Parathyroid adenoma (tissue), 2 donors: ENCODE results near the gene MAP2.
A peak's percentile ranks its signal among the peaks of the same experiment; 100 is the strongest.

ENCODE experiments used
- H2AFZ ChIP-seq: fragments of 300-600 bp; sonication (generic); one replicate; pipeline ENCODE4 v1.7.0; 2017; ENCODE audit warnings: antibody characterized with exemption, mild to moderate bottlenecking
- H3K27ac ChIP-seq: fragments of 300-600 bp; sonication (generic); one replicate; pipeline ENCODE4 v1.7.0; 2017
- H3K27me3 ChIP-seq: fragments of 300-600 bp; sonication (generic); one replicate; pipeline ENCODE4 v1.7.0; 2017; ENCODE audit warnings: low read length; ENCODE audit not compliant: control insufficient read depth, insufficient read depth
- H3K36me3 ChIP-seq: fragments of 300-600 bp; sonication (generic); one replicate; pipeline ENCODE4 v1.7.0; 2017; ENCODE audit warnings: low read length; ENCODE audit not compliant: control insufficient read depth, insufficient read depth
- H3K4me1 ChIP-seq: fragments of 300-600 bp; sonication (generic); one replicate; pipeline ENCODE4 v1.7.0; 2017; ENCODE audit warnings: control low read depth
- H3K4me2 ChIP-seq: fragments of 300-600 bp; sonication (generic); one replicate; pipeline ENCODE4 v1.7.0; 2017; ENCODE audit warnings: low read length
- H3K4me3 ChIP-seq: fragments of 300-600 bp; sonication (generic); one replicate; pipeline ENCODE4 v1.7.0; 2017; ENCODE audit warnings: low read depth, low read length
- H3K79me2 ChIP-seq: fragments of 300-600 bp; sonication (generic); one replicate; pipeline ENCODE4 v1.7.0; 2017; ENCODE audit warnings: control low read depth
- H3K9ac ChIP-seq: fragments of 300-600 bp; sonication (generic); one replicate; pipeline ENCODE4 v1.7.0; 2017; ENCODE audit warnings: mild to moderate bottlenecking
- H3K9me3 ChIP-seq: fragments of 300-600 bp; sonication (generic); one replicate; pipeline ENCODE4 v1.7.0; 2017; ENCODE audit warnings: low read length; ENCODE audit not compliant: control insufficient read depth
- TF ChIP-seq, protein P1 (sequence below): fragments of 300-600 bp; sonication (generic); IDR thresholded peaks from one replicate; pipeline ENCODE4 v1.7.0; 2017; ENCODE audit warnings: antibody characterized with exemption, mild to moderate bottlenecking
- donor health status: primary hyperparathyroidism.

Gene MAP2

DNA sequence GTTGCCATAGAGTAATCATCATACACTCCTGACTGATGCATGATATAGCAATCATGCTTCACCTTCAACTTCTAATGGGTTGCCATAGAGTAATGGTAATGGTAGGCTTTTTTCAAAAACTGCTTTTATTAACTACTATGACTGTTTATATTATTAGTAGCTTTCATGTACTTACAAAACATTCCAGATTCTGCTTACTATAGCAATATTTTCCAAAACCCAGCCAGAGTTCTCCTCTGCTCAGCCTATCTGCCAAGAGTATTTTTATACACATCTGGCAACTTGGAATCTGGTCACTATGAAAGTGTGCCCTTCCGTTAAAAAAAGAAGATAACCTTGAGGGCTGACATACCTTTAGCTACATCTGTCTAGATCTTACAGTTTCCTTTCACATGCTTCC, 342.8 kb downstream of the MAP2 start:
- Histone ChIP-seq H3K4me3 (no peak overlapping the region), H3K9ac (no peak overlapping the region), H3K27me3 (peaks cover 3% of the 10 kb centered on the region), H3K4me1 (no peaks in the 10 kb centered on the region), H3K4me2 (no peak overlapping the region), H3K9me3 (no peaks in the 10 kb centered on the region), H3K36me3 (no peaks in the 10 kb centered on the region), H2AFZ (no peak overlapping the region), H3K79me2 (no peaks in the 10 kb centered on the region), H3K27ac (no peak overlapping the region)
- TF ChIP-seq, protein P1, sequence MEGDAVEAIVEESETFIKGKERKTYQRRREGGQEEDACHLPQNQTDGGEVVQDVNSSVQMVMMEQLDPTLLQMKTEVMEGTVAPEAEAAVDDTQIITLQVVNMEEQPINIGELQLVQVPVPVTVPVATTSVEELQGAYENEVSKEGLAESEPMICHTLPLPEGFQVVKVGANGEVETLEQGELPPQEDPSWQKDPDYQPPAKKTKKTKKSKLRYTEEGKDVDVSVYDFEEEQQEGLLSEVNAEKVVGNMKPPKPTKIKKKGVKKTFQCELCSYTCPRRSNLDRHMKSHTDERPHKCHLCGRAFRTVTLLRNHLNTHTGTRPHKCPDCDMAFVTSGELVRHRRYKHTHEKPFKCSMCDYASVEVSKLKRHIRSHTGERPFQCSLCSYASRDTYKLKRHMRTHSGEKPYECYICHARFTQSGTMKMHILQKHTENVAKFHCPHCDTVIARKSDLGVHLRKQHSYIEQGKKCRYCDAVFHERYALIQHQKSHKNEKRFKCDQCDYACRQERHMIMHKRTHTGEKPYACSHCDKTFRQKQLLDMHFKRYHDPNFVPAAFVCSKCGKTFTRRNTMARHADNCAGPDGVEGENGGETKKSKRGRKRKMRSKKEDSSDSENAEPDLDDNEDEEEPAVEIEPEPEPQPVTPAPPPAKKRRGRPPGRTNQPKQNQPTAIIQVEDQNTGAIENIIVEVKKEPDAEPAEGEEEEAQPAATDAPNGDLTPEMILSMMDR = no peak

DNA sequence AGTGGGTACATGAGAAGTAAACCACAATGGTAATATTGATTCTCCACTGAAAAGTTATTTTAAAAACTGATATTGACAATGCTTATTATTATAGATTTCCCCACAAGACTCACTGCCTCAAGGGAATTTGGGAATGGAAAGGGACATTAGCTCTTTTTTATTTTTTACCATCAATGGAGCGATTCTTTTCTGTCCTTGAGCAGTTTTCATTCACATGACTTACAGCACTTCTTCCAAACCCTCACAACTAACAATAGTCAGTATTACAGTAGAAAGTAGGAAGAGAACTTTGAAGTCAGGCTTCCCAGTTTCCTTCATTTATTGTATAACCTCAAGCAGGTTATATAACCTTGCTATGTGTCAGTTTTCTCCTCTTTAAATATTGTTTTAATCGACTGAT, 343.5 kb downstream of the MAP2 start:
- Histone ChIP-seq H3K4me3 (no peak overlapping the region), H3K27me3 (peaks cover 3% of the 10 kb centered on the region), H3K4me2 (no peak overlapping the region), H2AFZ (no peak overlapping the region), H3K4me1 (no peaks in the 10 kb centered on the region), H3K79me2 (no peaks in the 10 kb centered on the region), H3K36me3 (no peaks in the 10 kb centered on the region), H3K9me3 (no peaks in the 10 kb centered on the region), H3K9ac (no peak overlapping the region), H3K27ac (no peak overlapping the region)
- TF ChIP-seq, protein P1 = no peak

DNA sequence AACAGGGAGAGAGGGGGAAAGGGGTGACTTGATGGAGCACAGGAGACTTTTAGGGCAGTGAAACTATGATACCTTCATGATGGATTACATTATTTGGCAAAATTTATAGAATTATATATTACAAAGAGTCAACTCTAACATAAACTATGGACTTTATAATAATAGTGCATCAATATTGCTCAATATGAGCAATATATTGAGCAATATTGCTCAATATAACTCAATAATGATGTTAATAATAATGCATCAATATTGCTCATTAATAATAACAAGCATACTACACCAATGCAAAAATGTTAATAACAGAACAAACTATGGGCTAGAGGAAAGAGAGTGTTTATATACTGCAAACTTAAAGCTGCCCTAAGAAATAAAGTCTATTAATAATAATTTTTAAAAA, 344.7 kb downstream of the MAP2 start:
- no peaks in the 10 kb centered on the region for H3K79me2 ChIP-seq
- no peaks in the 10 kb centered on the region for H3K36me3 ChIP-seq
- peaks cover 3% of the 10 kb centered on the region for H3K27me3 ChIP-seq
- TF ChIP-seq, protein P1 = no peak
- no peaks in the 10 kb centered on the region for H3K4me1 ChIP-seq
- no peak overlapping the region for H3K9ac ChIP-seq
- no peak overlapping the region for H3K4me2 ChIP-seq
- no peak overlapping the region for H3K27ac ChIP-seq
- H3K9me3 ChIP-seq = no peaks in the 10 kb centered on the region
- no peak overlapping the region for H3K4me3 ChIP-seq
- no peak overlapping the region for H2AFZ ChIP-seq

DNA sequence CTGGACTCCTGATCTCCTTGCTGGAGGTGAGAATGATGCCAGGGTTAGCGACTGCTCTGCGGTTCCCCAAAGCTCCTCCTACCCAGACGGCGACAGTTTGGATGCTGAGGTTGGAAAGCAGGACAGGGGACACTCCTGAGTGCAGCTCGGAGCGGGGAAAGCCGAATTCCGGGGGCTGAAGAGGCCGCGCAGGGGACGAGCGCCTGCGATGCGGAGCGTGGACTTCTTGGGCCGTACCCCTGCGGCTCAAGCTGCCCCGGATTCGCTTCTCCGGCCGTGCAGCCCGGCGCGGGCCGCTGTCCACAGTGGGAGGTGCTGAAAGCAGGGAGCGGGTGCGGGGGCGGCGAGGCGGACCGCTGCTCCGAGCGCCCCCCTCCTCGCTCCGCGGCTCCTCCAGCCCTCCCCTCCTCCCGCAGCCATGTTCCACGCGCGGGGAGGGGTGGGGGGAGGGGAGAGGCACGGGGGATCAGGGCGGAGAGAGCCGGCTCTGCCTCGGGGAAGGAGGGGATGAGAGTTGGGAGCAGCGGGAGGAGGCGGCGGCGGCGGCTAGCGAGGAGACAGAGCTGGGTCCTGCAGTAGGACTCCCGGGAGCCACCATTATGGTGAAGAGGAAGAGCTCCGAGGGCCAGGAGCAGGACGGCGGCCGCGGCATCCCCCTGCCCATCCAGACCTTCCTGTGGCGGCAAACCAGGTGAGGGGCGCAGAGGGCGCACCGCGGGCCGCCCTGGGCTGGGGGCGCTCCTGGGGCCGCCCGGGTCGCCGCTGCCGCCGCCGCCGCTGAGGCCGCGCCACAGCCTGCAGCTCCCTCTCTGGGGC, 347.8 kb downstream of the MAP2 start, which contains the start of gene UNC80:
TSS of gene UNC80 (plus strand) at position 359 of the 816 bp plus-strand sequence. CDS start at position 600, 241 bp downstream.
- Histone ChIP-seq H3K27me3 (peaks cover 3% of the 10 kb centered on the region), H2AFZ (peak within 1 kb of the TSS; percentile 94), H3K79me2 (no peaks in the 10 kb centered on the region), H3K9ac (no peak within 1 kb of the TSS), H3K4me1 (no peaks in the 10 kb centered on the region), H3K4me2 (peak within 1 kb of the TSS; percentile 74), H3K36me3 (no peaks in the 10 kb centered on the region), H3K27ac (peak within 1 kb of the TSS; percentile 82), H3K9me3 (no peaks in the 10 kb centered on the region), H3K4me3 (peak within 1 kb of the TSS; percentile 44)
- TF ChIP-seq, protein P1 = no peak

DNA sequence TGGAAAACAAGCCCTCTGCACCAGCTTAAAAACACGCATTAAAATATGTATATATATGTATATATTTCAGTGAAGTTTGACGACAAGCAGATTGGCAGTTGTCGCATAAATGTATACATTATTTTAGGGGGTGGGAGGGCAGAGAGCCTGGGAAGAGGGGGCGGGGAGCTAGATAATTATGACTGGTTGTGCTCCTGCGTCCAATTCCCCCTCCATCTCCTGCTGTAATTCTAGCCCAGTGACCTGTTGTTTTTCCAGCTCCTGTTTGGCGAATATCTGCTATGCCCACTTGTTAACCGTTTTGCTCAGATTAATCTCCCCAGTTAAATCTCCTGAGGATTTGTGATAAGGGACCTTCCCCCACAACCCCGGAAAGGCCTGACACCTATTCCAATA, 348.4 kb downstream of the MAP2 start:
- TF ChIP-seq, protein P1 = no peak
- H3K27me3 ChIP-seq = peaks cover 3% of the 10 kb centered on the region

More for the DNA sequence above, 348.4 kb downstream of the MAP2 start:
- no peaks in the 10 kb centered on the region for H3K9me3 ChIP-seq
- H3K4me3 ChIP-seq = no peak overlapping the region
- H3K36me3 ChIP-seq = no peaks in the 10 kb centered on the region
- no peaks in the 10 kb centered on the region for H3K79me2 ChIP-seq
- no peak overlapping the region for H3K9ac ChIP-seq
- no peaks in the 10 kb centered on the region for H3K4me1 ChIP-seq
- H3K27ac ChIP-seq = no peak overlapping the region
- H2AFZ ChIP-seq = peak overlapping the region; percentile 94
- no peak overlapping the region for H3K4me2 ChIP-seq
